Progenitor cell of endocrine pancreas (in vitro differentiated cells): Measurements from ENCODE around the gene LIX1. TPM values are rescaled to one million over a fixed set of nuclear protein-coding genes. Genes with fewer than 3 reads are reported as not detected.

Source experiments
- DNase-seq: peaks from one replicate; pipeline ENCODE4 v3.0.0; 2021; ENCODE audit warnings: low spot score; ENCODE audit not compliant: unreplicated experiment
- H3K27ac Mint-ChIP-seq: 2 replicates; pipeline ENCODE4 v1.8.0; 2021; ENCODE audit warnings: mild to moderate bottlenecking, moderate library complexity, mixed read lengths
- H3K27me3 Mint-ChIP-seq: 2 replicates; pipeline ENCODE4 v1.8.0; 2021; ENCODE audit warnings: mixed read lengths
- H3K36me3 Mint-ChIP-seq: 2 replicates; pipeline ENCODE4 v1.8.0; 2022; ENCODE audit warnings: mixed read lengths; ENCODE audit not compliant: insufficient read depth
- H3K4me1 Mint-ChIP-seq: 2 replicates; pipeline ENCODE4 v1.8.0; 2021; ENCODE audit warnings: low read depth, mixed read lengths
- H3K4me3 Mint-ChIP-seq: 2 replicates; pipeline ENCODE4 v1.8.0; 2021; ENCODE audit warnings: low read depth, mild to moderate bottlenecking, moderate library complexity, mixed read lengths
- H3K9me3 Mint-ChIP-seq: 2 replicates; pipeline ENCODE4 v1.8.0; 2021; ENCODE audit warnings: low read depth, mixed read lengths
- CTCF ChIP-seq: fragments of 200-600 bp; sonication (generic); IDR thresholded peaks from one replicate; pipeline ENCODE4 v1.5.0; 2021; ENCODE audit warnings: antibody characterized with exemption, mild to moderate bottlenecking; ENCODE audit not compliant: unreplicated experiment
- total RNA-seq: library from RNA; stranded (reverse); gene quantifications from 2 replicates; pipeline ENCODE4 v1.2.1, GENCODE V29; 2021

The LIX1 gene
- total RNA-seq, 1 donor from 2014 or later, result 0.31 TPM

GRCh38 chr5:97046270-97046982 lies 96.0 kb downstream of the LIX1 start:
- H3K4me1 Mint-ChIP-seq, result peaks cover 15% of the 10 kb centered on the region
- H3K27me3 Mint-ChIP-seq, result no peaks in the 10 kb centered on the region
- no peak for TF ChIP-seq CTCF
- H3K4me3 Mint-ChIP-seq, result no peak overlapping the region
- no peak overlapping the region for H3K27ac Mint-ChIP-seq
- no peak for DNase-seq
- no peaks in the 10 kb centered on the region for H3K9me3 Mint-ChIP-seq
- H3K36me3 Mint-ChIP-seq, result no peaks in the 10 kb centered on the region

GRCh38 chr5:97044052-97044451 lies 98.4 kb downstream of the LIX1 start:
- Mint-ChIP-seq H3K4me3 (no peak overlapping the region), H3K27me3 (no peaks in the 10 kb centered on the region), H3K27ac (peak overlapping the region; percentile 85), H3K4me1 (peaks cover 15% of the 10 kb centered on the region), H3K36me3 (no peaks in the 10 kb centered on the region), H3K9me3 (no peaks in the 10 kb centered on the region)
- DNase-seq, result no peak
- TF ChIP-seq CTCF, result peak; percentile 16

GRCh38 chr5:97043511-97043910 lies 98.9 kb downstream of the LIX1 start:
- no peaks in the 10 kb centered on the region for H3K27me3 Mint-ChIP-seq
- H3K4me1 Mint-ChIP-seq, result peaks cover 15% of the 10 kb centered on the region
- peak overlapping the region; percentile 85 for H3K27ac Mint-ChIP-seq
- no peaks in the 10 kb centered on the region for H3K36me3 Mint-ChIP-seq
- no peaks in the 10 kb centered on the region for H3K9me3 Mint-ChIP-seq
- no peak for TF ChIP-seq CTCF
- DNase-seq, result no peak
- no peak overlapping the region for H3K4me3 Mint-ChIP-seq

- peaks cover 15% of the 10 kb centered on the region for H3K4me1 Mint-ChIP-seq
- TF ChIP-seq CTCF, result no peak
Observed at GRCh38 chr5:97042996-97043395, 99.4 kb downstream of the LIX1 start.

More at GRCh38 chr5:97042996-97043395, 99.4 kb downstream of the LIX1 start:
- Mint-ChIP-seq H3K27ac (peak overlapping the region; percentile 85), H3K9me3 (no peaks in the 10 kb centered on the region), H3K36me3 (no peaks in the 10 kb centered on the region), H3K27me3 (no peaks in the 10 kb centered on the region), H3K4me3 (no peak overlapping the region)
- DNase-seq, result no peak

Other genes starting within 250 kb of the LIX1 start
- gene LNPEP, start 206.5 kb downstream of the LIX1 start, total RNA-seq, result 24.2 and 25.6 TPM in 2 replicates
- 25.8 and 28.9 TPM in 2 replicates for gene RIOK2, start 40.6 kb upstream of the LIX1 start, total RNA-seq